GM21423 (cell line): Measurements from ENCODE around the gene MAP3K14.

Source experiments
- ATAC-seq: cut with Tn5 transposase; IDR thresholded peaks from one replicate; pipeline ENCODE4 v1.9.1; 2021; ENCODE audit warnings: mild to moderate bottlenecking, moderate library complexity; ENCODE audit not compliant: unreplicated experiment

The MAP3K14 gene

GRCh38 chr17:45339646-45340605 is 23.1 kb upstream of the MAP3K14 start:
- ATAC-seq, result no peak

DNA sequence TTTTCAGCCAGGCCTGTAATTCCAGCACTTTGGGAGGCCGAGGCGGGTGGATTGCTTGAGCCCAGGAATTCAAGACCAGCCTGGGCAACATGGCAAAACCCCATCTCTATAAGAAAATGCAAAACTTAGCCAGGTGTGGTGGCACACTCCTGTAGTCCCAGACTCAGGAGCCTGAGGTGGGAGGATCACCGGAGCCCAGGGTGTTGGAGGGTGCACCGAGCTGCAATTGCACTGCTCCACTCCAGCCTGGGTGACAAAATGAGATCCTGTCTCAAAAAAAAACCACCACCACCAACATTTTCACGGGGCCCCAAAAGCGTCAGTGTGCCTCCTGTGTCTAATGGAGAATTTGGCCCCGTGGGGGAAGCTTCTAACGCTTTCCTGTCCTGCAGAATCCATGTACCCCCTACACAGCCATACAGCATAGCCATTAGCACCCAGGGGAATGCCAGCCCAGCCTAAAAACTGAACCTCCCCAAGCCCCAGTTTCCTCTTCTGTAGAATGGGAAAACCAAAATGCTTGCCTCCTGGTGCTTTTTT is 22.2 kb upstream of the MAP3K14 start:
- no peak for ATAC-seq

GRCh38 chr17:45338023-45338781 is 21.4 kb upstream of the MAP3K14 start:
- no peak for ATAC-seq

DNA sequence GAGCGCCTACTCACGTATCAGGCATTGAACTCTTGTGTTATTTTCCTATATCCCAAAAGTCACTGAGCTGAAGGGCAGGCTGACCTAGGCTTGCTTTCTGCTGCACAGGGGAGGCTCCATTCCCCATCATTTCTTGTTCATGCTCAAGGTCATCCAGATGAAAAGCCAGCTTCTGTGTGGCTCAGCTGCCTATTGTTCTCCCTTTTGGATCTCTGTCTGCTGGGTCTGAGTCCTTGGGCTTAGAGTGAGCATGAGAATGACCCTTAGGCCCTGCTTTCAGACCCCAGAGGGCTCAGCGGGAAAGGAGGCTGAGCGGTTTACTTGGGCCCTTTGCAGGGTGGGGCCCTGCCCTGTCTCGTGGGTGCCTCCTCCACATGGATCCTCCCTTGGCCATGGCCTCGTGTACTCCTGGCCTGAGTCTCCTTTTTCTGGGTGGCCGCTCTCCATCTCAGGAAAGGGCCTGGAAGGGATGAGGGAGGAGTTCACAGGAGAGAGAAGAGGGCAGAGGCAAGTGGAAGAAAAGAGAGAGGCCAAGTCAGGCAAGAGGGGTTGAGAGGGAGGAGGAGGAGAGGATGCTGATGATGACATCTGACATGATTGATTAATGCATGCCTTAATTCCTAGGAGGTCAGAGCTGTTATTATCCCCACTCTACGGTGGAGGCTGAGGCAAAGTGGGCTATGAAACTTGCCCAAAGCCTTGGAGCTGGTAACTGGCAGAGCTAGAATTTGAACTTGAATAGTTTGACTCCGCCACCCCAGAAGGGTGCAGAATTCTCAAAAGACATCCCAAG is 19.8 kb upstream of the MAP3K14 start:
- no peak for ATAC-seq

GRCh38 chr17:45335721-45336120 is 18.9 kb upstream of the MAP3K14 start:
- ATAC-seq, result no peak

DNA sequence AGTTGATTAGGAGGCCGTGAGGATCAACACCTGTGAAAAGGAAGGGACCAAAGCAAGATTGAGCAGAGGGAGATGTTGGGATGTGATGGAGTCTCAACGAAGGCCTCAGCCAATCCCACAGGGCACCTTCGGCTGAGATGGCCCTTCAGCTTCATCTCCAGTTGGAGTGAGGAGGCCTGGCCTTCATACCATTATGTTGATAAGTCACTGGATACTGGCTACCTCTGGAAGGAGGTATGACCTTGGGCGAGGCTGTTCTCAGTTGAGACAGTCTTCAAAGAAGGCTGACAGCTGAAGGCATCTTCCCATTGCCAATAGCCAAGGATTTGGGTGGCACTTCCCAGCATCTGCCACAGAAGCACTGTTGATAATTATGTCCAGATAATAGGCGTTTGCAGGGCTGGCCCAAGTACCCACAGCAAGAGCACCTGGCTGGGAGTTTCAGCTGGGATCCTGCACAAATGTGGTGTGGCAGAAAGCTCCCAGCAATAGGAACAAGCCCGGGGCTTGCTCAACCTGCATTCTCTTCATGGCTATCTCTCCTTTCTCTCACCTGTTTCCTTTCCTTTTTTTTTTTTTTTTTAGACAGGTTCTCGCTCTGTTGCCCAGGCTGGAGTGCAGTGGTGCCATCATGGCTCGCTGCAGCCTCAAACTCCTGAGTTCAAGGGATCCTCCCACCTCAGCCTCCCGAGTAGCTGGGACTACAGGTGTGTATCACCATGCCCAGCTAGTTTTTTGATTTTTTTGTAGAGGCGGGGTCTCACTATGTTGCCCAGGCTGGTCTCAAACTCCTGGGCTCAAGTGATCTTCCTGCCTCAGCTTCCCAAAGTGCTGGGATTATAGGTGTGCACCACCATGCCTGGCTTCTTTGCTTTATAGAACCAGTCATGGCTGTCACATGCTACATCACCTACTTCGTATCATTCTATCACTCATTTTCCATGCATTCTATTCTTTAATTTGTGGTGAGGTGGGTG is 18.2 kb upstream of the MAP3K14 start:
- ATAC-seq, result no peak

- no peak for ATAC-seq
These were observed 17.4 kb upstream of the MAP3K14 start for GRCh38 chr17:45334231-45334630.

- ATAC-seq, result no peak
These were observed 16.9 kb upstream of the MAP3K14 start for GRCh38 chr17:45333702-45334092.

DNA sequence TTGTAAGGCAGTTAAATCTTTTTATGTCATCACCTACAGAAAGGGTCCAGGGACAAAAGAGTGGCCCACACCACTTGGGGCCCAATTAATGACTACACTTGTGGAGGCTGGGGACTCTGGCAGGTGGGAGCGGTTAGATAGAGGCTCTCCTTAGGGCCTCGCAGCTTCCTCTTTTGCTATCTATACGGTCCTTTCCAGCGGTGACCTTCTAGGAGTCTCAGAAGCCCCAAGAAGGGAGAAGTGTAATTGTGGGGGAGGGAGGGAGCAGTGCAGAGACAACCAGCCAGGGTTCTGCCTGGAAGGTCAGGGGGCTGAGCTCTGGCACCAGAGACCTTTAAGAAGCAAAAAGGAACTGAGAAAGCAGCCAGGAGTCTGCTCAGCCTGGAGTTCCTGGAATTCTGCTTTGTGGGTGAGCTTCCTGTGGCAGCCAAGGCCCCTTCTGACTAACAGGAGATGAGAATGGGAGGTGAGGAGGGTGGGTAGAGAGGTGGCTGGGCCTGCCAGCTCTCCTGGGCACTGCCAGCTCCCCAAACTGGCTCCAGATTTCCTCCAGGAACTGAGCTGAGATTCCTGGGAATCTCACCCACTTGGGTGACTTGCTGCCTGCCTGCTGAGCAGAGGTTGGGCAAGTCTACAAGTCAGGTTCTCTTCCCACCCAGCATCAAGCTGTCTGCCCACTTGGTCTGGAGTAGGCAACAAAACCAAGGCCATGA is 16.3 kb upstream of the MAP3K14 start:
- no peak for ATAC-seq

GRCh38 chr17:45332505-45332904 is 15.7 kb upstream of the MAP3K14 start:
- ATAC-seq, result no peak

- no peak for ATAC-seq
These were observed 9.8 kb upstream of the MAP3K14 start for GRCh38 chr17:45326626-45327025.

- ATAC-seq, result no peak
These were observed 9.0 kb upstream of the MAP3K14 start for GRCh38 chr17:45325810-45326209.

GRCh38 chr17:45324336-45324735 is 7.5 kb upstream of the MAP3K14 start:
- ATAC-seq, result no peak

DNA sequence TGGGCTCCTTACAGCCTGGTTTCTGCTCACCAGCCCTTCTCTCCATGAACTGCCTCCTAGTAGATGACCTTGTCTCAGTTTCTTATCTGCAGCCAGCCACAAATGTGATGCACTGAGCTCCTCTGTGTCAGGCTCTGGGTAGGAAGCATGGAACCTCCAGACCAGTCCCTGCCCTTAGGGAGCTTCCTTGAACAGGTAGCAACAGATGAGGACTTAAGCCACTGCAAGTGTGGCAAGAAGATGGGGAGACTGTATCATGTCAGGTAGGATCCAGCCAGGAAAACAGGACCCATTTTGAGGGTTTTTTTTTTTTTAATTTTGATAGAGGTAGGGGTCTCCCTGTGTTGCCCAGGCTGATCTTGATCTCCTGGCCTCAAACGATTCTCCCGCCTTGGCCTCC is 5.3 kb upstream of the MAP3K14 start:
- no peak for ATAC-seq

- no peak for ATAC-seq
These were observed 4.2 kb upstream of the MAP3K14 start for GRCh38 chr17:45320931-45321461.

- no peak for ATAC-seq
These were observed 3.6 kb upstream of the MAP3K14 start for GRCh38 chr17:45320349-45320930.

DNA sequence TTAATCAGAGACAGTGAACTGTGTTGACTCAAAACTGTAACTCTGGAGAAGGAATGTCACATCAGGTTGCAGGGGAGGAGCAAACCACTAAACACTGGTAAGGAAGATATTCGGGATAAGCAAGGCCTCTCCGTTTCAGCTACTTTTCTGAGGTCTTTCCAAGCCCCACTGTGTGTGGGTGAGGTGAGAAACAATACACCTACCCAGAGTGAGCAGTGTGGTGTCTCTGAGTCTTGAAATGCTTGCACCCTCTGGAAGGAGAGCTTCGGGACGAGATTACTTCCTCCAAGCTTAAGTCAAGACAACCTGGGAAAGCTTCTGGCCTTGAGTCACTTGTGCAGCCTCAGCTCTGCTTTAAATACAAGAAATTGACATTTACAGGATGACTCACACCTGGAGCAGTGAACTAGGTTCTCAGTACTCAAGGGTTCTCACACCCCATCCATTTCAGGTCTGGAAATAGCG is 2.5 kb upstream of the MAP3K14 start:
- ATAC-seq, result no peak

DNA sequence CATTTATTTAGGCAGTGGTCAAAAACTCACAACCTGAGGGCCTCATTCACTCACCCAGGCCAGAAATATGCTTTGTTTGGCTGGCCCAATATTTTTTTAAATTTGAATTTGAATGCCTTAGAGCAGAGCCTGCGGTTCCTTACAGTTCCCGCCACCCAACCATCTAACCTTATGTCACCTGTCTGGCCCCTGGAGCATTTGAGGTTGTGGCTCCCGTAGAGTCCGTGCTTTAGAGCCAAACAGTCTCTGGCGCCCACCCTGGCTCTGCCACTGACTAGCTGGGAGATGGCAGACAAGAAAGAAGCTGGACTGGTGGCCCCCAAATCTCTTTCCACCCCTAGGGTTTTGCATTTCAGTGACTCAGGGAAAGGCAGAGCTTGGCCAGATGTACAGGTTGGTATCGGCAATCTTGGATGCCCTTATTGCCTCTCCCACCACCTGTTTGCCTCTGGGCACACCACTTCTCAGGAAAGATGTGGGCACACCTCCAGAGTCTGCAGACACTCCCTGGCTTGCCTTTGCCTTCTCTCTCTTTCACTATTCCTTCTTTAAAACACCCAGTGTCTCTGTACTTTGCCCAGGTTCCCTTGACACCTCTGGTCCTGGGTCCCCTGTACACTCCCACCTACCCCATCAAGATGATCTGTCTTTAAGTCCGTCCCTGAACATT is 1.9 kb upstream of the MAP3K14 start:
- ATAC-seq, result no peak
